Brain microvascular endothelial cell (primary cell): ENCODE results near the gene SLC29A1.

Source experiments
- DNase-seq: peaks from one replicate; pipeline ENCODE4 v3.0.0-alpha.2; 2020
- H3K27ac ChIP-seq: fragments of 250-450 bp; sonication (Bioruptor Pico); 2 replicates; pipeline ENCODE4 v1.5.1; 2020; ENCODE audit warnings: mild to moderate bottlenecking, moderate library complexity
- H3K27me3 ChIP-seq: fragments of 250-450 bp; sonication (Bioruptor Pico); replicated peaks from 2 replicates; pipeline ENCODE4 v1.5.1; 2020; ENCODE audit warnings: mild to moderate bottlenecking
- H3K36me3 ChIP-seq: fragments of 250-450 bp; sonication (Bioruptor Pico); replicated peaks from 2 replicates; pipeline ENCODE4 v1.5.1; 2020; ENCODE audit warnings: mild to moderate bottlenecking
- H3K4me3 ChIP-seq: 2 replicates; pipeline ENCODE4 v1.5.1; 2011; ENCODE audit warnings: low read depth, mild to moderate bottlenecking, control low read depth, low read length, moderate library complexity
- CTCF ChIP-seq: IDR thresholded peaks from 2 replicates; pipeline ENCODE4 v1.5.1; 2011; ENCODE audit warnings: low read depth, mild to moderate bottlenecking, moderate library complexity, low read length, control low read depth, inconsistent platforms; ENCODE audit errors: missing control alignments
- in situ Hi-C: cut with HindIII; loops from 2 replicates; pipeline ENCODE4 v1.10.0; 2017; ENCODE audit warnings: low sequenced_read_pairs, low pct_ligation_motif_present

Gene SLC29A1

DNA sequence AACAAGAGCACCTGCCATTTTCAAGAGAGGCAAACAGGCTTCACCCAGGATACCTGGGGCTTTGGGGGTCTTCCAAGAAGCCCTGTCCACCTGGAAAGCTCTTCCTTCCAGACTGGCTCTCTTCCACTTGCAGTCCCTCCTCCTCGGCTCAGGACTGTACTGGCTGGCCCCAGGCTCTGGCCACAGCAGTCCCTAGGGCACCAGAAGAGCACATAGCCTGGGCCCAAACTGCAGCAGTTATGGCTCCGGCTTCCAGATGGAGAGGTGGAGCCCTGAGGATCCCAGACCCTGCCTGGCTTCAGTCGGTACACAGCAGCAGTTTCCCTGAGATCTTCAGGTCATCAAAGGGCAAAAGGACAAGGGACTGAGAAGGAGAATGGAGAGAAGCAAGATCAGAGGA, 35.5 kb downstream of the SLC29A1 start:
- no peak for TF ChIP-seq CTCF
- Histone ChIP-seq H3K36me3 (peaks cover 23% of the 10 kb centered on the region), H3K27ac (no peak overlapping the region), H3K27me3 (no peaks in the 10 kb centered on the region), H3K4me3 (no peak overlapping the region)
- no peak for DNase-seq
- in situ Hi-C loops = no loop called here

DNA sequence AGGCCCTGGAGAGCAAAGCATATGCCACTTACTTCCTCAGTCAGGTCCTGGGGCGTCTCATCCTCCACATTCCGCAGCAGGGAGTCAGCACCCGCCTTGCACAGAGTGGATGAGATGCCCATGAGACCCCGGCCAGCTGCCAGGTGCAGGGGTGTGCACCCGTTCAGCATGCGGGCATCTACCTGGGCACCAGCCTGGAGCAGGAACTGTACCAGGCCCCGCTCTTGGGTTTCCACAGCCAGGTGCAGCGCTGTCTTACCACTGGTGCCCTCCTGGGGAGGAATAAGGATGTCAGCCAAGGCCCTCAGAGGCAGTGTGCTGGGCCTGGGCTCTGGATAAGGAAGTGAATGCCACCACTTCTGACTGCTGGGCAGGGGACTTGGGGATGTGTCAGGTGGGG, 36.6 kb downstream of the SLC29A1 start:
- no peak for TF ChIP-seq CTCF
- H3K36me3 ChIP-seq = peaks cover 12% of the 10 kb centered on the region
- no peak for DNase-seq
- H3K27ac ChIP-seq = no peak overlapping the region
- in situ Hi-C loops = no loop called here
- no peaks in the 10 kb centered on the region for H3K27me3 ChIP-seq
- no peak overlapping the region for H3K4me3 ChIP-seq

GRCh38 chr6:44260451-44261297, 37.3 kb downstream of the SLC29A1 start:
- TF ChIP-seq CTCF = no peak
- peaks cover 8% of the 10 kb centered on the region for H3K36me3 ChIP-seq
- no peak for DNase-seq
- no peaks in the 10 kb centered on the region for H3K27me3 ChIP-seq
- H3K27ac ChIP-seq = no peak overlapping the region
- no peak overlapping the region for H3K4me3 ChIP-seq
- in situ Hi-C loops = no loop called here

- Histone ChIP-seq H3K36me3 (peaks cover 8% of the 10 kb centered on the region), H3K4me3 (no peak overlapping the region), H3K27ac (no peak overlapping the region), H3K27me3 (no peaks in the 10 kb centered on the region)
- in situ Hi-C loops = no loop called here
- TF ChIP-seq CTCF = no peak
- no peak for DNase-seq
Measured at GRCh38 chr6:44261581-44261980, 38.2 kb downstream of the SLC29A1 start.

DNA sequence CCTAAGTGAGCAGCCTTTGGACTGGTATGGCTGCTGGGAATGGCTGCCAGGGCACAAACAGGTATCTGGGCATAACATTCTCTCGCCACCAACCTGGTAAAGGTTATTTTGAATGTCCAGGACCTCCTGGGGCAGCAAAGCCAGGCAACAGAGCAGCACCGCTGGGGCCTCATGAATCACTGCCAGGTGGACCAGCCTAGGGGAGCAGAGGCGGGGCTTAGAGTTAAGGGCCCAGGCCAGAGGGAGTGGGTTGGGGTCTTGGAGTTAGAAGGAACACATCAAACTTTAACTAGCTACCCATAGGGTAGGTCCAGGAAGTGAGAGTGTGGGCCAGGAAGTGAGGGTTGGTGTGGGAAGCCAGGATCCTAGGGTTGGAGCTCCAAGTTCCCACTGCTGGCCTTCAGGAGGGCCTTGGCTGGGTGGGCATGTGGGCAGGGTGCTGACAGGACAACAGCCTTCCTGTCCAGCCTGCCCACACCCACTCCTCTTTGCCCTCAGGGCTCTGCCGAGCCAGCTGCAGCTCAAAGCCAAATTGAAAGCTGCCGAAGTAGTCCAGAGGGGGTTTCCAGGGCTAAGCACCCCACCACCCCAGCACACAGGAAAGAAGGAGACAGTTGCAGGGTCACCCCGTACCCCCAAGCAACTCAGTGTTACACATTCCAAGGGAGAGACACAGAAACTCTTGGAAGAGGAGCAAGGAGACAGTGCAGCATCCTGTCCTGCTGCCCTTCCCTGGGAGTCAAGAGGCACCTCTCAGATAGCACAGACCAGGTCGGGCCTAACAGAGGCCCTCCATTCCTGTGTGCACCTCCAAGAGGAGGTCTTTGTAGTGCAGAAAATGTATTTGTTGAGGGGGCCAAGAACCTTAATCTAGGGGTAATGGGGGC, 39.3 kb downstream of the SLC29A1 start:
- H3K27me3 ChIP-seq = no peaks in the 10 kb centered on the region
- H3K27ac ChIP-seq = no peak overlapping the region
- TF ChIP-seq CTCF = no peak
- H3K4me3 ChIP-seq = peak overlapping the region; percentile 3
- H3K36me3 ChIP-seq = peaks cover 8% of the 10 kb centered on the region
- in situ Hi-C loops = no loop called here
- DNase-seq = no peak
